Measurements from ENCODE around the gene STARD3. TPM values are rescaled to one million over a fixed set of nuclear protein-coding genes. Genes with fewer than 3 reads are reported as not detected.

STARD3 gene
- total RNA-seq, 1 experiment from 2014 or later, result 44.8 TPM

- TF ChIP-seq TCF7L2 (IDR thresholded peaks at IDR 0.05; ENCODE audit: low read depth, low read length) (no peak), SIN3A (IDR thresholded peaks at IDR 0.05; ENCODE audit: borderline replicate concordance, insufficient read depth, low read depth, low read length) (no peak), POLR2AphosphoS5 (IDR thresholded peaks at IDR 0.05; ENCODE audit: low read depth, low read length) (no peak)
- TF ChIP-seq, protein P1, sequence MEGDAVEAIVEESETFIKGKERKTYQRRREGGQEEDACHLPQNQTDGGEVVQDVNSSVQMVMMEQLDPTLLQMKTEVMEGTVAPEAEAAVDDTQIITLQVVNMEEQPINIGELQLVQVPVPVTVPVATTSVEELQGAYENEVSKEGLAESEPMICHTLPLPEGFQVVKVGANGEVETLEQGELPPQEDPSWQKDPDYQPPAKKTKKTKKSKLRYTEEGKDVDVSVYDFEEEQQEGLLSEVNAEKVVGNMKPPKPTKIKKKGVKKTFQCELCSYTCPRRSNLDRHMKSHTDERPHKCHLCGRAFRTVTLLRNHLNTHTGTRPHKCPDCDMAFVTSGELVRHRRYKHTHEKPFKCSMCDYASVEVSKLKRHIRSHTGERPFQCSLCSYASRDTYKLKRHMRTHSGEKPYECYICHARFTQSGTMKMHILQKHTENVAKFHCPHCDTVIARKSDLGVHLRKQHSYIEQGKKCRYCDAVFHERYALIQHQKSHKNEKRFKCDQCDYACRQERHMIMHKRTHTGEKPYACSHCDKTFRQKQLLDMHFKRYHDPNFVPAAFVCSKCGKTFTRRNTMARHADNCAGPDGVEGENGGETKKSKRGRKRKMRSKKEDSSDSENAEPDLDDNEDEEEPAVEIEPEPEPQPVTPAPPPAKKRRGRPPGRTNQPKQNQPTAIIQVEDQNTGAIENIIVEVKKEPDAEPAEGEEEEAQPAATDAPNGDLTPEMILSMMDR (IDR thresholded peaks at IDR 0.05), result no peak
- TF ChIP-seq, protein P2, sequence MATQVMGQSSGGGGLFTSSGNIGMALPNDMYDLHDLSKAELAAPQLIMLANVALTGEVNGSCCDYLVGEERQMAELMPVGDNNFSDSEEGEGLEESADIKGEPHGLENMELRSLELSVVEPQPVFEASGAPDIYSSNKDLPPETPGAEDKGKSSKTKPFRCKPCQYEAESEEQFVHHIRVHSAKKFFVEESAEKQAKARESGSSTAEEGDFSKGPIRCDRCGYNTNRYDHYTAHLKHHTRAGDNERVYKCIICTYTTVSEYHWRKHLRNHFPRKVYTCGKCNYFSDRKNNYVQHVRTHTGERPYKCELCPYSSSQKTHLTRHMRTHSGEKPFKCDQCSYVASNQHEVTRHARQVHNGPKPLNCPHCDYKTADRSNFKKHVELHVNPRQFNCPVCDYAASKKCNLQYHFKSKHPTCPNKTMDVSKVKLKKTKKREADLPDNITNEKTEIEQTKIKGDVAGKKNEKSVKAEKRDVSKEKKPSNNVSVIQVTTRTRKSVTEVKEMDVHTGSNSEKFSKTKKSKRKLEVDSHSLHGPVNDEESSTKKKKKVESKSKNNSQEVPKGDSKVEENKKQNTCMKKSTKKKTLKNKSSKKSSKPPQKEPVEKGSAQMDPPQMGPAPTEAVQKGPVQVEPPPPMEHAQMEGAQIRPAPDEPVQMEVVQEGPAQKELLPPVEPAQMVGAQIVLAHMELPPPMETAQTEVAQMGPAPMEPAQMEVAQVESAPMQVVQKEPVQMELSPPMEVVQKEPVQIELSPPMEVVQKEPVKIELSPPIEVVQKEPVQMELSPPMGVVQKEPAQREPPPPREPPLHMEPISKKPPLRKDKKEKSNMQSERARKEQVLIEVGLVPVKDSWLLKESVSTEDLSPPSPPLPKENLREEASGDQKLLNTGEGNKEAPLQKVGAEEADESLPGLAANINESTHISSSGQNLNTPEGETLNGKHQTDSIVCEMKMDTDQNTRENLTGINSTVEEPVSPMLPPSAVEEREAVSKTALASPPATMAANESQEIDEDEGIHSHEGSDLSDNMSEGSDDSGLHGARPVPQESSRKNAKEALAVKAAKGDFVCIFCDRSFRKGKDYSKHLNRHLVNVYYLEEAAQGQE (IDR thresholded peaks at IDR 0.05; ENCODE audit: insufficient read depth in 1 of 2, low read depth in 2 of 2, low read length in 1 of 2), result no peak
- H3K27ac ChIP-seq (ENCODE audit: low read length), result no peak overlapping the region
- no peaks in the 10 kb centered on the region for H3K9me3 ChIP-seq (ENCODE audit: control insufficient read depth, insufficient read depth, low read depth, low read length)
- ChIA-PET CTCF (interaction anchor here (1.4 kb wide), 1 partner anchor 14 kb away, joined by 3 read pairs; no protein-coding TSS in a partner anchor), POLR2A (no interaction called here)
- peaks cover 45% of the 10 kb centered on the region for H3K4me1 ChIP-seq (ENCODE audit: control insufficient read depth, insufficient read depth, low read length)
- in situ Hi-C loops (cut with HindIII; ENCODE audit: low pct_unique_long_range_greater_than_20kb, low sequenced_read_pairs), result no loop called here
- BruUV-seq (replicated peaks), result no TSS peak
- peaks cover 3% of the 10 kb centered on the region; the same call in 1 of the 2 replicates for H3K36me3 ChIP-seq (ENCODE audit: control insufficient read depth, insufficient read depth, low read length)
- ATAC-seq (no peak), DNase-seq (ENCODE audit: low read depth, low spot score) (no peak)
- H3K4me3 ChIP-seq (ENCODE audit: low read depth in 2 of 2, low read length in 2 of 2), result no peak overlapping the region
- intact Hi-C loops (cut with micrococcal nuclease; ENCODE audit: unreplicated experiment), result no loop called here
- H3K27me3 ChIP-seq (ENCODE audit: control insufficient read depth, insufficient read depth, low read length), result no peaks in the 10 kb centered on the region
Measured at GRCh38 chr17:39639043-39639442, 2.1 kb downstream of the STARD3 start.

GRCh38 chr17:39639566-39640458, 2.9 kb downstream of the STARD3 start:
- in situ Hi-C loops (cut with HindIII; ENCODE audit: low pct_unique_long_range_greater_than_20kb, low sequenced_read_pairs) (no loop called here), intact Hi-C loops (cut with micrococcal nuclease; ENCODE audit: unreplicated experiment) (no loop called here)
- Histone ChIP-seq H3K4me1 (ENCODE audit: control insufficient read depth, insufficient read depth, low read length) (peaks cover 47% of the 10 kb centered on the region), H3K36me3 (ENCODE audit: control insufficient read depth, insufficient read depth, low read length) (peaks cover 3% of the 10 kb centered on the region; the same call in 1 of the 2 replicates), H3K4me3 (ENCODE audit: low read depth in 2 of 2, low read length in 2 of 2) (no peak overlapping the region), H3K27ac (ENCODE audit: low read length) (no peak overlapping the region), H3K27me3 (ENCODE audit: control insufficient read depth, insufficient read depth, low read length) (no peaks in the 10 kb centered on the region), H3K9me3 (ENCODE audit: control insufficient read depth, insufficient read depth, low read depth, low read length) (no peaks in the 10 kb centered on the region)
- ChIA-PET CTCF (interaction anchor here (1.1 to 1.4 kb wide), 2 partner anchors 13 to 14 kb away, joined by 3 read pairs; no protein-coding TSS in a partner anchor), POLR2A (no interaction called here)
- TF ChIP-seq POLR2AphosphoS5 (IDR thresholded peaks at IDR 0.05; ENCODE audit: low read depth, low read length) (no peak), SIN3A (IDR thresholded peaks at IDR 0.05; ENCODE audit: borderline replicate concordance, insufficient read depth, low read depth, low read length) (no peak), TCF7L2 (IDR thresholded peaks at IDR 0.05; ENCODE audit: low read depth, low read length) (no peak)
- TF ChIP-seq, protein P2 (IDR thresholded peaks at IDR 0.05; ENCODE audit: insufficient read depth in 1 of 2, low read depth in 2 of 2, low read length in 1 of 2), result no peak
- TF ChIP-seq, protein P1 (IDR thresholded peaks at IDR 0.05), result no peak
- DNase-seq (ENCODE audit: low read depth, low spot score), result no peak
- ATAC-seq, result no peak
- no TSS peak for BruUV-seq (replicated peaks)
